Spinal cord (tissue), 10 donors: ENCODE data around the gene RGP1. TPM values are rescaled to one million over a fixed set of nuclear protein-coding genes. Genes with fewer than 3 reads are reported as not detected.

ENCODE experiments used
- DNase-seq, 6 donors: peaks; one replicate each; pipeline versions ENCODE4 v3.0.0 to v3.0.0-alpha.2; 2013 to 2015; ENCODE audit warnings: low spot score in 6 of 6, low read depth in 4 of 6
- H3K27ac ChIP-seq: one replicate; pipeline ENCODE4 v1.5.1; 2013; ENCODE audit warnings: low read depth, low read length, control low read depth
- H3K27me3 ChIP-seq: one replicate; pipeline ENCODE4 v1.6.1; 2013; ENCODE audit warnings: low read length; ENCODE audit not compliant: control insufficient read depth, insufficient read depth
- H3K36me3 ChIP-seq: one replicate; pipeline ENCODE4 v1.6.1; 2013; ENCODE audit warnings: low read length; ENCODE audit not compliant: control insufficient read depth, insufficient read depth
- H3K4me1 ChIP-seq: one replicate; pipeline ENCODE4 v1.6.1; 2013; ENCODE audit warnings: low read length; ENCODE audit not compliant: control insufficient read depth, insufficient read depth
- H3K4me3 ChIP-seq: one replicate; pipeline ENCODE4 v1.5.1; 2013; ENCODE audit warnings: low read depth, low read length, control low read depth
- H3K9me3 ChIP-seq: one replicate; pipeline ENCODE4 v1.6.1; 2013; ENCODE audit warnings: low read length; ENCODE audit not compliant: control insufficient read depth, insufficient read depth
- WGBS: methylation state at CpG from one replicate; pipeline ENCODE4 v1.1.5; 2013; ENCODE audit warnings: missing lambda C conversion rate; ENCODE audit not compliant: insufficient coverage; 5-methylcytosine and 5-hydroxymethylcytosine counted together
- polyA plus RNA-seq, 2 donors: library from polyadenylated mRNA; unstranded; fragments of 120-200 nt; gene quantifications; one replicate each; pipeline ENCODE4 v1.2.1, GENCODE V29; 2013; ENCODE audit not compliant: insufficient read length in 2 of 2
- total RNA-seq, 2 donors: library from RNA; depleted of rRNA in 1 of 2; stranded (reverse); fragments of 120-200 nt in 1 of 2; fragments of >200 nt in 1 of 2; gene quantifications; one replicate each; pipeline versions ENCODE4 v1.2.3 to v1.2.4, GENCODE V29; 2013 to 2014
- donor health status: healthy.

RGP1 gene
- total and polyA plus RNA-seq, 4 donors = 12.7 to 23.5 (median 21.5) TPM

DNA sequence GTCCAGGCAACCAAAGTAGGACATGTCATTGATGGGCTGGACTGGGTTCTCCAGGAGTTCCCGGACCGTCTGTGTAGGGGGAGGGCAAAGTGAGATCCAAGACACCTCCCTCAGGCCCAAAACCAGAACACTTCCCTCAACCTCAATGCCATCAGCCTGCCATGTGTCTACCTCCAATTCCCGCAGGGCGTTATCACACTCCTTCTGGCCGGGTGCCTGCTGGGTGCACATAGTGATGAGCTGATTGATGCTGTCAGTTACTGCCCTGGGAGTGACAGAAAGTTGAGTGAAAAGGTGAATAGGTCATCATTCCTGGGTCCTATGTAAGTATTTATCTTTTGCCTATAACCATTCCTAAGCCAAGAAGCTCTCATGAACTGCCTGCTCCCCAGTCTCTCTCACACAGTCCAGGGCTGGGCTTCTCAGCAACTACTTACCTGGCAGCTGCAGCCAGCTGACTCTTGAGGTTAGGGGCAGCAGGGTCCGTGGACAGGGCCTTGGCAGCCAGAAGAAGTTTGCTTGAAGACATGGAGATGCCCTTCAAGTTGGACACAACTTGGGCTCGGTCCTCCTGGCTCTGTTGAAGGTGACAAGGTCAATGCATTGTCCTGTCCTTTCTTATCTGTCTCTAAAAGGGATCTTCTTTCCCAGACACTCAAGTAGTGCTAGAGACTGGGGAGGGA is 38.1 kb upstream of the RGP1 start:
- Histone ChIP-seq H3K9me3 (no peaks in the 10 kb centered on the region), H3K36me3 (peaks cover 93% of the 10 kb centered on the region), H3K27ac (no peak overlapping the region), H3K4me3 (no peak overlapping the region), H3K27me3 (no peaks in the 10 kb centered on the region), H3K4me1 (no peaks in the 10 kb centered on the region)
- DNase-seq = no peak
- 100% methylated on average over 1 of the region's 7 CpGs for WGBS

DNA sequence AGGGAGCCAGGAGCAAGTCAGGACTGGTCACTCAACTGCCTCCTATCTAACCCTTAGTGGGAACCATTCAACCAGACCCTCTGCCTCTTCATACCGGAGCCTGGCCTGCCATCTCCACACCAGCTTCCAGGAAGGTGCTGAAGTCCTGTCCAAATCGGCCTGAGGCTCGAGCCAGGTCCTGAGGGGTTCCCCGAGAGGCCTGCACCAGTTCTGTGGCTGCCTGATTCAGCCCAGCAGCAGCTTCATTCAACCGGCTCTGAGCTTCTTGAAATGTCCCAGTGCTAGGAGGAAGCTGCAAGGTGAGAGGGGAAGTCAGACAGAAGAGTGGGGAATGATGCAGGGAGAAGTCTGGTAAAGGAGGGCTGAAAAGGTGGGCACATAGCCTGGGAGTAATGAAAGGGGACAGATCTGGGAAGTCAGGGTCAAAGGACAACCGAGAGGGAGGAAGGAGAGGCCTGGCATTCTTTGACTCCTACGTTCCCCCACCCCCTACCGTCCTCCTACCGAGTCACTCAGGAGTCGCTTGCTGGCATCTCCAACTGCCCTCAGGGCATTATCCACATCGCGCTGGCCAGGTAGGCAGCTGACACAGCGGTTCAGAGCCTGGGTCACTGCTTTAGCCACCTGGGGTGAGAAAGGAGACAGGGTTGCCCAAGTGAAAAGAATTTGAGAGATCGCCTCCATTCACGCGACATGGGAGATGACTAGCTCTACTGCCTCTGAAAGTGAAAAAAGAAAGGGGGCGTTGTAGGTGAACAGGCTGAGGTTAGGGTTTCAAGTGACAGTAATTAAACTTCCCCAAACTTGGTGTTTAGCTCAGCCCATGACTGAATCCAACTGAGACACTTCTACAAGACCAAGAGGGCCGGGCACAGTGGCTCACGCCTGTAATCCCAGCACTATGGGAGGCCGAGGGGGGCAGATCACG is 37.3 kb upstream of the RGP1 start:
- Histone ChIP-seq H3K36me3 (peaks cover 93% of the 10 kb centered on the region), H3K27me3 (no peaks in the 10 kb centered on the region), H3K27ac (no peak overlapping the region), H3K4me1 (no peaks in the 10 kb centered on the region), H3K4me3 (no peak overlapping the region), H3K9me3 (no peaks in the 10 kb centered on the region)
- DNase-seq = no peak
- WGBS = 93% methylated on average over 13 of the region's 21 CpGs

DNA sequence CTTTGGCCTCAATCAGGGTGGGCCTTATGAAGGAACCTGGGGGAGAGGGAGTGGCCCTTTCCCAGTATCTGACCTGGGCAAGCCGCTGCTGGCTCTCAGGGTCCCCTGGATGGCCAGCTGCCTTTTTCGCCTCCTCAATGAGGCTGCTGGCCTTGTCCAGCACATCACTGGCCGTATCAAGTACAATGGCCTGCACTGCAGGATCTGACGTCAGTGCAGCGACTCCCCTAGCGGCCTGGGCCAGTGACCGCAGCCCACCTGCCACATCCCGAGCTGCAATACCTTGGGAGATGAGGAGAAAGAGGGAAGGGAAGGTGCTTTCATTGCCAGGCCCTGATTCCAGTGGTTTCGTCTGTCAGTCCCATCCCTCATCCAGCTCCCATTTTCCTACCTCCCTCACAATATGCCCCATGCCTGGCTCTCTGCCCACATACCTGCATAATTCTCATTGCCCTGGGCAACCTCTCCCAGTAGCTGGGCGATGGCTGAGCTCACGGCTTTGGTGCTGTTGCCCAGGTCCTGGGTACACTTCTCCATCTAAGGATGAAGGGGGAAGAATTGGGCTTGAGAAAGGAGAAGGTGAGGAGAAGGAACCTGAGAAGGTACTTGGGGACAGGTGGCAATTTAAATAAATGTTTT is 36.2 kb upstream of the RGP1 start:
- Histone ChIP-seq H3K27ac (no peak overlapping the region), H3K27me3 (no peaks in the 10 kb centered on the region)
- WGBS = 66% methylated on average over 7 of the region's 11 CpGs

DNA sequence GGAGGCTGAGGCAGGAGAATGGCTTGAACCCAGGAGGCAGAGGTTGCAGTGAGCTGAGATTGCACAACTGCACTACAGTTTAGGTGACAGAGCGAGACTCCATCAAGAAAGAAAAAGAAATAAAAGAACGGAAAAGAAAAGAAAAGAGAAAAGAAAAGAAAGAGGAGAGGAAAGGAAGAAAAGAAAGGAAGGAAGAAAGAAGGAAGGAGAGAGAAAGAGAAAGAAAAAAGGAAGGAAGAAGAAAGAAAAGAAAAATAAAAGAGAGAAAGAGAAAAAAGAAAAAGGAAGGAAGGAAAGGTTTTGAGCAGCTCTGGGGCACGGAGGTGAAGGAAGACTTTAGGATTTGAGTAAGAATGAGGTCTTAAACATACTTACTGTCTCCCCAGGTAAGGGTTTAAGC is 35.5 kb upstream of the RGP1 start:
- no peak overlapping the region for H3K4me3 ChIP-seq
- no peak overlapping the region for H3K27ac ChIP-seq
- no peaks in the 10 kb centered on the region for H3K4me1 ChIP-seq
- H3K36me3 ChIP-seq = peaks cover 94% of the 10 kb centered on the region
- no peaks in the 10 kb centered on the region for H3K9me3 ChIP-seq
- no peak for DNase-seq
- 93% methylated on average over 3 of the region's 3 CpGs for WGBS
- no peaks in the 10 kb centered on the region for H3K27me3 ChIP-seq

More for the DNA sequence above, 36.2 kb upstream of the RGP1 start:
- H3K4me3 ChIP-seq = no peak overlapping the region
- H3K9me3 ChIP-seq = no peaks in the 10 kb centered on the region
- peaks cover 93% of the 10 kb centered on the region for H3K36me3 ChIP-seq
- DNase-seq = no peak
- H3K4me1 ChIP-seq = no peaks in the 10 kb centered on the region

DNA sequence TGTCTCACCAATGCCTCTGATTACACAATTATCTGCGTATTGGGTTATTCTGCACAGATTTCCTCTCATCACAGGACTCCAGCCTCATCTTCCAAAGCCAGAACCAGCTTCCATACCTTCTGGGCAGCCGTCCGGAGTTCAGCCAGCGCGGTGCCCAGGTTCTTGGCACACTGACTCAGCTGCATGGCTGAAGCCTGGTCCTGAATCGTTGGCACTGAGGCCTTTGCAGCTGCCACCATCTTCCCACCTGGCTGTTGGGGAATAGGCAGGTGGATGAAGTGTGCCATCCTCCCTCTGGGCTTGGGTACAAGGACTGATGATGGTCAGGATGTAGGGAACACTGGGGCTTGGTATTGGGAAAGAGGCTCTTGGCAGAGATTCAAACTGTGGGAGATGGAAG is 35.0 kb upstream of the RGP1 start:
- H3K4me3 ChIP-seq = no peak overlapping the region
- no peaks in the 10 kb centered on the region for H3K4me1 ChIP-seq
- H3K27ac ChIP-seq = no peak overlapping the region
- no peak for DNase-seq
- H3K9me3 ChIP-seq = no peaks in the 10 kb centered on the region
- H3K27me3 ChIP-seq = no peaks in the 10 kb centered on the region
- WGBS = 90% methylated on average over 6 of the region's 6 CpGs
- peaks cover 96% of the 10 kb centered on the region for H3K36me3 ChIP-seq

DNA sequence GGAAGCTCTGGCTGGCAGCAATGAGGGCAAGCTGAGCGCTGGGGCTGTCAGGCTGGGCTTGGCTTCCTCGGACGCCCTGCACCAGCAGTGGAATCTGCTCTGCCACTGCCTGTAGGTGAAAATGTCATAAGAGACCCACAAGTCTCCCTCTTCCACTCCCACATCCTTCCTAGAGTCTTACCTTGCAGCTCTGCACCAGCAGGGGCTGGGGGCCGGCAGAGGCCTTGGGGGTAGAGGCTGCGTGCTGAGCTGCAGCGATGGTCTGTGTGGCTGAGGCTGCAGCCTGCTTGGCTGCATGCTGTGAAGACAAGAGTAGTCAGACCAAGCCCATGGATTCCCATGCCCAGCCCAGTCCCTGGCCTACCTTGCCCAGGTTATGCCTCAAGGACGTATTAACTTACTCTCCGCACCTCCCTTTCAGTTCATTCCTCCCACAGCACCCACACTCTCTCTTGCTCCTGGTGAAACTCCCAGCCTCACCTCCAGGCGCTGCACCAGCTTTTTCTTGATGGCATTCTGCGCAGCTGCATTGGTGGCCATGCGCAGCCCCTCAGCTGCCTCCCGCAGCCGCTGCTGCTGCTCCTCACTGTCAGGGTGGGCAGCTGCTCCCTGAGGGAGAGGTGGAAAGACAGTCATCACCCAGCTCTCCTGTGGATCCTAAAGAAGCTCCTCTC is 34.4 kb upstream of the RGP1 start:
- Histone ChIP-seq H3K27ac (no peak overlapping the region), H3K9me3 (no peaks in the 10 kb centered on the region), H3K4me3 (no peak overlapping the region), H3K27me3 (no peaks in the 10 kb centered on the region), H3K4me1 (no peaks in the 10 kb centered on the region), H3K36me3 (peaks cover 97% of the 10 kb centered on the region)
- DNase-seq = no peak
- 95% methylated on average over 12 of the region's 13 CpGs for WGBS

DNA sequence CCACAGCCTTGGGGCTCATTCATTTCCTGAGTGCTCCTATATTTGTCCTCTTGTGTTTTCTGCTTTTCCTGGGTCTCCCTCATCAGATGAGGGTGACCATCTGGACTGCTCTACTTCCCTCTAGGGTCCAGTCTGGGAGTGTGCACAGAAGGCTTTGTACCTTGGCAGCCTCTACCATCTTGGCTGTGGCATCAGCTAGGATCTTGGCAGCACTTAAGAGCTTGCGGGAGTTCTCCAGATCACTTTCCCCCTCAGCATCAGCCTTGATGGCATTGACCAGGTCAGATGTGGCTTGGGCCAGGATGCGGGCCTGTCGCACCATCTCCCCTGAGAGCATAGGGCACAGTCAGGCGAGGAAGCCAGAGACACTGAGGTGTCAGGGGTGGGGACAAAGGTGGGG is 32.9 kb upstream of the RGP1 start:
- H3K27me3 ChIP-seq = no peaks in the 10 kb centered on the region
- H3K9me3 ChIP-seq = no peaks in the 10 kb centered on the region
- H3K36me3 ChIP-seq = peaks cover 94% of the 10 kb centered on the region
- H3K27ac ChIP-seq = no peak overlapping the region
- DNase-seq = peak in 1 of 6 donors; percentile 39
- 91% methylated on average over 3 of the region's 4 CpGs for WGBS
- no peak overlapping the region for H3K4me3 ChIP-seq
- no peaks in the 10 kb centered on the region for H3K4me1 ChIP-seq

DNA sequence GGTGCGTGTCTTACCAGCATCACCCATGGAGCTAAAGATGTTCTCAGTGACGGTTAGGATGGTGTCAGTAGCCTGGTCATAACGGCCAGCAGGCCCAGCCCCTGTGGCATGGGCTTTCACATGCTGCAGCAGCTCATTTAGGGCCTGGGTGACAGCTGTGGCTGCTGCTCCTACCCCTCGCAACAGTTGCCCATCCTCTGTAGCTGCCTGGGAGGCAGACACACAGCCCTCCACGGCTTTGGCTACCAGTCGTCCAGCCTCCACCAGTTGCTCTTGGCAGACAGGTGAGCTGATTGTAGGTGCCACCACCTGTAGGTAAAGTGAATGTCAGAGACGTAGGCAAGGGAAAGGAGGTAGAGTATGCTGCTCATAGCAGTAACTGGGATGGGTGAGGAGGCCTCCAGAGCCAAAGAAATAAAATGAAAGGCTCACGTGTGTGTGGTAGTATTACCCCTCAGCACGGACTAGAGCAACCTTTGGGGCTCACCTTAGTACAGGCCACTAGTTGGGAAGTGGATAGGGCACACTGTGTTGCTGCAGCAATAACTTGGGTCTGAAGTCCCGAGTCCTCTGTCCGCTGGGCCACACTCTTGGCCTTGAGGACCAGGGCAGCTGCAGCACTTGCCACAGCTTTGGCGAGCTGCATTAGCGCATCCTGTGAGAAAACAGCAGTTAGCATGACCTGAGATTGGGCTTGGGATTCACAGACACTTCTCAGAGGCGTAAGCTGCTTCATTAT is 31.8 kb upstream of the RGP1 start:
- no peak overlapping the region for H3K4me3 ChIP-seq
- H3K27ac ChIP-seq = no peak overlapping the region
- no peak for DNase-seq
- peaks cover 91% of the 10 kb centered on the region for H3K36me3 ChIP-seq
- H3K27me3 ChIP-seq = no peaks in the 10 kb centered on the region
- H3K4me1 ChIP-seq = no peaks in the 10 kb centered on the region
- WGBS = 96% methylated on average over 14 of the region's 14 CpGs
- no peaks in the 10 kb centered on the region for H3K9me3 ChIP-seq
